NCI-H187 treated with DMSO at 0.1 percent for 48 hours (cell line): Measurements from ENCODE around the gene ZNF740.

Experiments used
- DNase-seq: peaks from one replicate; lab custom pipeline; 2025; lab: John Stamatoyannopoulos, UW

ZNF740 gene

GRCh38 chr12:53214221-53214620 is 33.7 kb downstream of the ZNF740 start:
- no peak for DNase-seq

- no peak for DNase-seq
These were observed 34.3 kb downstream of the ZNF740 start for GRCh38 chr12:53214687-53215455.

DNA sequence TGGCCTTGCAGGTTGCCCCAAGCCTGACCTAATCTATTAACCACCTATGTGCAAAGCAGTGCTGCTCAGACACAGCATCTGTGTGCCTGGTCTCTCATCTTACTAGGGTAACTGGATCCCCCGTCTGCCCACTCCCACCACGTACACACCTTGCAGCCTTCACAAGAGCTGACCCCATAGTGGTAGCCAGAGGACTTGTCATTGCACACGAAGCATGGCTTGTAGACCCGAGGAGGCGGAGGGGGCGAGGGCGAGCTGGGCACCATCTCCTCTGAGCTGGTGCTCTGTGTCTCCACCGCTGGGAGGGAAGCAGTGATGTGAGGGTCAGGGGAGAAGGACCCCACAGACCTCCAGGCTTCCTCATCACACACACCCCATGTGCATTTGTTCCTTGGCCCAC is 35.0 kb downstream of the ZNF740 start:
- DNase-seq, result no peak

DNA sequence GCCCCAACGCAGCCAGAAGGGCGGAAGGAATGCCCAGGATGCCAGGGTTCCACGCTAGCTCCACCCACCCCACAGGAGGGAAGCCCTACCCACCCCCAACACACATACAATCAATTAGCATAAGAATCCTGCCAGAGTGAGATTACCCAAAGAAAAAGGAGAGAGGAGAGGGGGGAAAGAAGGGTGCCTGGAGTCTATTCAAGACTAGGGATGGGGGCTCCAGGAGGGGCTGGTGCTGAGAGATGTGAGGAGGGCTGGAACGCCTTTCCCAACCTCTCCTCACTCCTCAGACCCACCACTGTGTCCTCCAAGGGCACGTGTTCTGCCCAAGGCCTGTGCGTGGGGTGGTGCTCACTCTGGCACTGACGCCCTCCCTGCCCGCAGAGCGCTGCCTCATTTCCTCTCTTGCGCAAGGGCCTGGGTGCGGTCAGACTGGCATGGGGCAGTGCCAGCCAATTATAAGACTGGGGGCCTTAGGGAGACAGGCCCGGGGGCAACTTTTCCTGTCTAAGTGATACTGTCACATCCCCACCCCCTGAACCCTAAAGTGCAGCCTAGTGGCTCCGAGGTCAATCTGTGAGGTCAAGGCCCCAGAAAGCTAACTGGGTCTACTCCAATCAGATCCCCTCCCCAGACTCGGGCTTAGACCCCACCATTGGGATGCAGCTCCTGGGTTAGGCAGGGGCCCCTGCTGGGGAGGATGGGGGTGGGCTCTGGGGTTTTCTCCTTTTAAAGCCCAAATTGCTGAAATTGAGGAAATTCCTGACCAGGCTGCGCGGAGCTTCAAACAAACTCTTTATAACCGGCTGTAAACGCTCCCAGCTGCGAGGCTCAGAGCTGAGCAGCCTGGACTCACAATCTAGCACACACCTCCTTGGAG is 36.8 kb downstream of the ZNF740 start:
- DNase-seq, result no peak

DNA sequence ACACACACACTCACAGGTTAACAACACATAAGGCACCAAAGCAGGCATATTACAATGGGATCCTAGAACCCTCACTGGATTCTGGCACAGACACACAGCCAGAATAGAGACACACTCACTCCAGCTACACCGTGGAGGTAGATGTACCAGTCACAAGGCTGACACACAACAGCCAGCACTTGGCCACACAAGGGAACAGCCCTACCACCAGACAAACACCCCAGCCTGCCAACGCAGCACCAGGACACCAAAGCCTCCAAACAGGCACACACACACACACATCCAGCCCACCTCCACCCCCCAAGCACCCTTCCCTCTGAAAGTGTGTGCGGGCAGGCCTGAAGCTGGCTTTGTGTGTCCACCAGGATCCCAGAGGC is 37.4 kb downstream of the ZNF740 start:
- no peak for DNase-seq

DNA sequence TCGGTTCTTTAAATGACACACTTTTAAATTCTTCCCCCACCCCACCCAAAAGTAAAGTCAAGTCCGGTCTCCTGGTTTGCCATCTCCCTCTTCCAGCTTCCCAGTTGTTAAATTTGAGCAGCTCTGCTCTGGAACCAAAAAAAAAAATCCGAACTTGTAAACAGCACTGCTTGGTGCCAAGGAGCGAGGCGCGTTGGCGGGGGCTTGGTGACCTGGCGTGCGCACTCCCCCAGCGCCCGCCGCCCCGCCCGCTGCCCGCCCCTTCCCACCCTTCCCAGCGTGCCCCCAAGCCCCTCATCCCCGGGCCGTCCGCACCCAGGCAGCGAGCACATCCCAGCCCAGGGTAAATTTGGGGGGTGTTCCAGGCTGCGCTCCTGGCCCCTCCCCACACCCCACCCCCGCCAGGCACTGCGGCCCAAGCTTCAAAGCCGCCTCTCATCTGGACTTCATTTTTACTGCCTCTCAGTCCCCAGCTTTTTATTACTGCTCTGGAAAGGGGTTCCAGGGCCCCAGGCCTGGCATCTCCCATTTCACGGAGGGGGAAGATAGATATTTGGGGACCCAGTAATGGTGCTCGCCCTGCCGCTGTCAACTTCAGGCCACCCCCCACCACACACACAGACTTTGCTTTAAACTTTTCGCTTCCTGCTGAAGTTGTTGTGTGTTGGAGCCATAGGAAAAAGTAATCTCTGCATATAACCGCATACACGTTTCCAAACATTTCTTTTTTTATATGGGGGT is 38.2 kb downstream of the ZNF740 start:
- no peak for DNase-seq

DNA sequence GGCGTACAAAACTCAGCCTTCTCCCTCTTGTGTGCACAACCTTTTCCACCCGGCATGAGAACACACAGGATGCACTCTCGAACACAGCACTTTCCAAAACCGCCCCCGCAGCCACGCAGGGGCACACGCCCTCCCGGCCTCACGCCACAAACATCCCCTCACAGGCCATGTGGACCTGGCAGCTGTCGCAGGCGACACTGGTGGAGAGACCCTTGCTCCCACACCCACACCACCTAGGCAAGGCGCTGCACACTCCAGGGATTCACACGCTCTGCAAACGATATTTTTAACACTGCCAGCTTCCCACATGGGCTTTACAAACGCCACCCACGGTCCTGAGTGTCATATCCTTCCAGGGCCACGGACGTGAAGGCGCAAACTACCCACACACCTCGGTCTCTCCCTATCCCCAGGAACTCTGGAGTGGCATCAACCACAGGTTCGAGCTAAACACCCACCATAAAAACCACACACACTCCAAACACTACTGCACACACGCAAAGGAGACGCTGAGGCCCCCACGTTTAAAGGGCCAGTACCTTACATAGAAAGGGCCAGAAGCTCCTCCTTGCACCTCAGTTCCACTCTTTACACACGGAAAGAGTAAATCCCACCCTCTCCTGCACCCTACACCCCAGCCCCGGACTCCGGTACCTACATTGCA is 38.9 kb downstream of the ZNF740 start:
- no peak for DNase-seq

- no peak for DNase-seq
These were observed 39.6 kb downstream of the ZNF740 start for GRCh38 chr12:53219956-53220693.

- DNase-seq, result no peak
These were observed 40.2 kb downstream of the ZNF740 start for GRCh38 chr12:53220694-53221202.

- DNase-seq, result no peak
These were observed 40.9 kb downstream of the ZNF740 start for GRCh38 chr12:53221203-53222080.

DNA sequence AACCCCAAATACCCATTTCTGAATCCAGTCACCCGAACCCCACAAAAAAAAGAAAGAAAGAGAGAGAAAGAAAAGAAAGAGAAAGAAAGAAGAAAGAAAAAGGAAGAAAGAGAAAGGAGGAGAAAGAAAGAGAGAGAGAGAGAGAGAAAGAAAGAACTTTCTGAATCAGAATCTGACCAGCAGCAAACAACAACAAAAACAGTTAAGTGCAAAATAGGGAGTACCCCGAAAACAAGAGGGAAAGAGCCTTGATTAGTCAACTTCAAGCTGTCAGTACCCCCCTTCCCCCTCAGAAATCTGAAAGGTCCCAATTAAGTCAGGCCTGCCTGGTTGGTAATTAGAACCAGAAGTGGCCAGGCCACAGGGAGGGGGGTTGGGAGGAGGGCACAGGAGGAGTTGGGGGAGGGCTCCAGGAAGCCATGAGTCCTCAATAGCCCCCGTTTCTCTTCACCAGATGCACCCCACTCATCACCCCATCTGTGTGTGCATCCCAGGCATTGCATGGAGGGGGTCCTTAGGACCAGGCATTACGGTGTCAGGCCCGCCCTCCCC is 41.7 kb downstream of the ZNF740 start:
- DNase-seq, result no peak

- no peak for DNase-seq
These were observed 42.3 kb downstream of the ZNF740 start for GRCh38 chr12:53222806-53223261.

DNA sequence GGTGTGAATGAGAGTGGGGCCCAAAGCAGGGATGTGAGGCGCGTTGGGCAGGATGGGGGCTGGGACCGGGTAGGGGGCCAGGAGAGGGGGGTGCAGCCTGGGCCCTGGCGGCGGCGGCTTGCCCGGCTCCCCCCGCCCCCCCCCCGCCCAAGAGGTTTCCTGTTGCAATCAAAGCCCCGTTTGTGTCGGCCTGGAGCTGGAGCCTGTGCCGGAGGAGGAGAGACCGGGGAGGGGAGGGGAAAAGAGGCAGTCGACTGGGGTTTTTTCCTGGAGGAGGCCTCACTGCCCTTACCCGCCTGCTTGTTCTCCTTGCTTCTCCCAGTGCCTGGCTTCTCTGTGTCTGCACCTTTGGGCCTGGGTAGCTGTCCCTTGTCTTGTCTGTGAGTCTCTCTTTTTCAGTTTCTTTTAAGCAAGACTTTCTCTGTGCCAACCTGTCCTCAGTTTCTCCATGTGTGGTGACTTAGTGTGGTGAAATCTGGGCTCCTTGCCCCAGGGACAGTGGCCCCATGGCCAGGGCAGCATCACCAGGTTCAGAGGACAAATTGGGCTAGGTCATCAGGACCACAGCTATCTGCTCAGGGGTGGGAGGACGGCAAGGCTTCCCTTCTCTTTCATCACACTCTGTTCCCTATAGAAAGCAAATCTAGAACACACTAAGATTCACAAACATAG is 43.0 kb downstream of the ZNF740 start:
- DNase-seq, result no peak

GRCh38 chr12:53224061-53224896 is 43.8 kb downstream of the ZNF740 start:
- DNase-seq, result no peak

- no peak for DNase-seq
These were observed 44.5 kb downstream of the ZNF740 start for GRCh38 chr12:53224897-53225634.

- DNase-seq, result no peak
These were observed 45.3 kb downstream of the ZNF740 start for GRCh38 chr12:53225635-53226424.

- no peak for DNase-seq
These were observed 46.3 kb downstream of the ZNF740 start for GRCh38 chr12:53226815-53227214.
